K562 (cell line): ENCODE data around the gene SHROOM3.

ENCODE experiments used
- CHD2 ChIP-seq: IDR thresholded peaks from 2 replicates; pipeline ENCODE4 v1.6.1; 2011; ENCODE audit warnings: low read depth, low read length
- HDAC3 ChIP-seq: fragments of 450-650 bp; IDR thresholded peaks from 2 replicates; pipeline ENCODE4 v1.6.1; 2018; ENCODE audit warnings: borderline replicate concordance, mild to moderate bottlenecking, moderate library complexity; ENCODE audit not compliant: partially characterized antibody
- SIN3A ChIP-seq, 2 experiments: fragments of 150-350 bp in 1 of 2; IDR thresholded peaks; 2 replicates each; pipeline ENCODE4 v1.6.1; 2011 to 2016; ENCODE audit warnings: borderline replicate concordance in 2 of 2, low read depth in 2 of 2, low read length in 2 of 2, mild to moderate bottlenecking in 2 of 2, moderate library complexity in 2 of 2; ENCODE audit not compliant: control insufficient read depth in 1 of 2
- TBP ChIP-seq: optimal IDR thresholded peaks from 2 replicates; pipeline ENCODE3; 2011; ENCODE audit warnings: low read depth, low read length, improper control_type of control experiment
- ZNF830 ChIP-seq: fragments of 250-450 bp; sonication (Bioruptor Pico); IDR thresholded peaks from 2 replicates; pipeline ENCODE4 v1.5.0; 2021; ENCODE audit warnings: mild to moderate bottlenecking

DNA sequence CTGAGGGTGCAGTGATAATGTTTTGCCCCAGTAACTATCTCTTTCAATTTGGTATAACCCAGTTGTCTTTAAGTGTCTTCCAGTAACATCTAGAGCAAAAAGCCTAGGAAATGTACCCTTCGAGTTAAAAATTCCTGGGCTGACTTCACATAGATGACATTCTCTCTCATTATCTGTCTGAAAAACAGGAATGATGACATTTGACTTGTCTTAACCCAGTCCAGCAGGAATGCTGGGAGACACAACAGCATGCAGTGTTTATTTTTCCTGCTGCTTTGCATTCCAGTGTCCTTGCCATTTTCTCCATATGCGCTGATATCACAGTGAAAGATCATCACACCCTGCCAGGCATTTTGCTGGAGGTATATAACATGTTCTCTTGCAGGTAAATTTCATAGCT is 333.0 kb downstream of the SHROOM3 start:
- TF ChIP-seq SIN3A (IDR thresholded peaks at IDR 0.05; ENCODE audit: borderline replicate concordance in 2 of 2, control insufficient read depth in 1 of 2, low read depth in 2 of 2, low read length in 2 of 2) (no peak), CHD2 (no peak), ZNF830 (CRISPR knock-in tag) (no peak), TBP (no peak), HDAC3 (no peak)
